HepG2 (cell line): ENCODE measurements around the gene NDUFV1. TPM values are rescaled to one million over a fixed set of nuclear protein-coding genes. Genes with fewer than 3 reads are reported as not detected.

Source experiments
- AKAP8 ChIP-seq: sonication (generic); formaldehyde crosslinking; IDR thresholded peaks from 2 replicates; pipeline ENCODE4 v1.5.1; 2020; ENCODE audit warnings: mild to moderate bottlenecking, missing genetic modification reagents
- ASH2L ChIP-seq: fragments of 300-600, 200-600 bp; sonication (generic); IDR thresholded peaks from 2 replicates; pipeline ENCODE4 v1.7.0; 2017; ENCODE audit warnings: low read depth, mild to moderate bottlenecking, moderate library complexity, mixed read lengths, low read length; ENCODE audit not compliant: insufficient read length
- ATM ChIP-seq: fragments of 450-650 bp; IDR thresholded peaks from 2 replicates; pipeline ENCODE4 v1.7.1; 2017; ENCODE audit warnings: mild to moderate bottlenecking, borderline replicate concordance
- ESRRA ChIP-seq: sonication (generic); formaldehyde crosslinking; IDR thresholded peaks from 2 replicates; pipeline ENCODE4 v1.5.1; 2020; ENCODE audit warnings: mild to moderate bottlenecking, low read depth, missing genetic modification reagents
- HNRNPK ChIP-seq: fragments of 200-400 bp; formaldehyde crosslinking; IDR thresholded peaks from 2 replicates; pipeline ENCODE4 v1.6.1; 2018; ENCODE audit warnings: low read length, low read depth, moderate library complexity, mild to moderate bottlenecking; ENCODE audit not compliant: poor library complexity, severe bottlenecking
- KDM6A ChIP-seq: IDR thresholded peaks from 2 replicates; pipeline ENCODE4 v1.6.1; 2016; ENCODE audit warnings: low read depth
- NFE2L2 ChIP-seq: fragments of 150-350 bp; IDR thresholded peaks from 2 replicates; pipeline ENCODE4 v1.6.1; 2014; ENCODE audit warnings: low read length
- RORA ChIP-seq: sonication (generic); formaldehyde crosslinking; IDR thresholded peaks from 2 replicates; pipeline ENCODE4 v1.5.0; 2020; ENCODE audit warnings: mild to moderate bottlenecking, missing genetic modification reagents, moderate library complexity
- SAP130 ChIP-seq: IDR thresholded peaks from 2 replicates; pipeline ENCODE4 v1.6.1; 2016; ENCODE audit warnings: low read depth
- SNAPC5 ChIP-seq: sonication (generic); formaldehyde crosslinking; IDR thresholded peaks from 2 replicates; pipeline ENCODE4 v1.8.1; 2023; ENCODE audit warnings: mild to moderate bottlenecking, missing genetic modification reagents, borderline replicate concordance
- SP2 ChIP-seq: sonication (generic); formaldehyde crosslinking; IDR thresholded peaks from 2 replicates; pipeline ENCODE4 v1.5.1; 2020; ENCODE audit warnings: mild to moderate bottlenecking, missing genetic modification reagents
- SRSF9 ChIP-seq: fragments of 200-400 bp; formaldehyde crosslinking; IDR thresholded peaks from 2 replicates; pipeline ENCODE4 v1.6.1; 2018; ENCODE audit warnings: borderline replicate concordance, mild to moderate bottlenecking, low read depth, low read length; ENCODE audit not compliant: insufficient read depth, poor library complexity, severe bottlenecking
- ZBTB49 ChIP-seq: sonication (generic); formaldehyde crosslinking; IDR thresholded peaks from 2 replicates; pipeline ENCODE4 v1.4.0; 2020; ENCODE audit warnings: missing genetic modification reagents, borderline replicate concordance
- ZFX ChIP-seq: sonication (generic); formaldehyde crosslinking; IDR thresholded peaks from 2 replicates; pipeline ENCODE4 v1.4.0; 2020; ENCODE audit warnings: mild to moderate bottlenecking, low read depth, missing genetic modification reagents, moderate library complexity
- ZNF232 ChIP-seq: sonication (generic); formaldehyde crosslinking; IDR thresholded peaks from 2 replicates; pipeline ENCODE4 v1.4.0; 2020; ENCODE audit warnings: missing genetic modification reagents, borderline replicate concordance
- ZNF432 ChIP-seq: sonication (generic); formaldehyde crosslinking; IDR thresholded peaks from 2 replicates; pipeline ENCODE4 v1.5.0; 2020; ENCODE audit warnings: missing genetic modification reagents, mild to moderate bottlenecking, borderline replicate concordance
- ZNF703 ChIP-seq: sonication (generic); formaldehyde crosslinking; IDR thresholded peaks from 2 replicates; pipeline ENCODE4 v1.5.1; 2020; ENCODE audit warnings: missing genetic modification reagents, mild to moderate bottlenecking, moderate library complexity, borderline replicate concordance
- ZUFSP ChIP-seq: sonication (generic); formaldehyde crosslinking; IDR thresholded peaks from 2 replicates; pipeline ENCODE4 v1.9.0; 2021; ENCODE audit warnings: missing genetic modification reagents, mild to moderate bottlenecking, borderline replicate concordance
- ZZZ3 ChIP-seq: sonication (generic); formaldehyde crosslinking; IDR thresholded peaks from 2 replicates; pipeline ENCODE4 v1.4.0; 2020; ENCODE audit warnings: missing genetic modification reagents, mild to moderate bottlenecking, borderline replicate concordance
- polyA plus RNA-seq, 8 experiments: library from polyadenylated mRNA; depleted of rRNA in 3 of 8; stranded (reverse) in 7 of 8; unstranded in 1 of 8; fragments of >200 nt; fragmentation: Illumina TruSeq in 4 of 8; extraction: Trizol in 4 of 8; gene quantifications; 2 replicates each; pipeline versions ENCODE4 v1.2.1 to v1.2.3, GENCODE V29; 2011 to 2016; ENCODE audit warnings: low read depth in 4 of 8, missing spikeins in 1 of 8, mixed read lengths in 1 of 8; ENCODE audit not compliant: insufficient read depth in 1 of 8
- total RNA-seq, 5 experiments: library from RNA; depleted of rRNA; stranded (reverse); fragments of >200 nt; fragmentation: Illumina TruSeq; extraction: Trizol; gene quantifications; 2 replicates each; pipeline ENCODE4 v1.2.3, GENCODE V29; 2016; ENCODE audit warnings: low read depth in 1 of 5
- TF ChIP-seq, protein P1 (sequence below): sonication (generic); formaldehyde crosslinking; IDR thresholded peaks from 2 replicates; pipeline ENCODE4 v1.5.0; 2020; ENCODE audit warnings: mild to moderate bottlenecking, missing genetic modification reagents
- TF ChIP-seq, protein P2 (sequence below): sonication (generic); formaldehyde crosslinking; IDR thresholded peaks from 2 replicates; pipeline ENCODE4 v1.9.0; 2021; ENCODE audit warnings: missing genetic modification reagents, borderline replicate concordance

The NDUFV1 gene
- total and polyA plus RNA-seq, 2 of the 13 experiments (the other 11 are each of a cell fraction or from before 2014, with no cell fraction given): 88.9 to 137 TPM

DNA sequence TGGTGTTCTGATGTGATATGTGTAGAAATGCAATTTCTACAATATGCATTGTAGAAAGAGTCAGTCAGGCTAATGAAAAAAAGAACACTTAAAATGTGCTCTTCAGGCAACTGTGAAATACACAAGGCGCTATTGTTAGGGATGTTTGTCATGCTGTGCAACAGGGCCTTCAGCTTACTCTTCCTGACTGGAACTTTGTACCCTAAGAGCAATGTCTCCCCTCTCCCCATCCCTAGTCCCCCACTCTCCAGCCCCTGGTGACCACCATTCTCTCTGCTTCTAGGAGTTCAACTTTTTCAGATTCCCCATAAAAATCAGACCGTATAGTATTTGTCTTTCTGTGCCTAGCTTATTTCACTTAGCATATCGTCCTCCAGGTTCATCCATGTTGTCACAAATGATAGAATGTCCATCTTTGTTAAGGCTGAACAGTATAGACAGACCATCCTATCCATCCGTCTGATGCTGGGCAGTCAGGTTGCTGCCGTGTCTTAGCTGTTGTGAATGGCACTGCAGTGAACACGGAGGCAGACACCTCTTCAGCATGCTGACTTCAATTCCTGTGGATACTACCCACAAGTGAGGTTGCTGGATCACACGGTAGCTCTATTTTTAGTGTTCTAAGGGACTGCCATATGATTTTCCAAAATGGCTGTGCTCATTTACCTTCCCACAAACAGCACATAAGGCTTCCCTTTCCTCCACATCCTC is 10.7 kb downstream of the NDUFV1 start (continued):
- TF ChIP-seq ATM: no peak
- TF ChIP-seq AKAP8 (CRISPR knock-in tag): no peak
- 0 out of 2 replicates have a peak, but pooled peaks have one; percentile 27 for TF ChIP-seq ZFX (CRISPR knock-in tag)
- TF ChIP-seq HNRNPK: peak; percentile 26
- no peak for TF ChIP-seq NFE2L2
- TF ChIP-seq ZNF703: no peak
- no peak for TF ChIP-seq SRSF9
- TF ChIP-seq ZNF232 (CRISPR knock-in tag): no peak
- TF ChIP-seq, protein P1, sequence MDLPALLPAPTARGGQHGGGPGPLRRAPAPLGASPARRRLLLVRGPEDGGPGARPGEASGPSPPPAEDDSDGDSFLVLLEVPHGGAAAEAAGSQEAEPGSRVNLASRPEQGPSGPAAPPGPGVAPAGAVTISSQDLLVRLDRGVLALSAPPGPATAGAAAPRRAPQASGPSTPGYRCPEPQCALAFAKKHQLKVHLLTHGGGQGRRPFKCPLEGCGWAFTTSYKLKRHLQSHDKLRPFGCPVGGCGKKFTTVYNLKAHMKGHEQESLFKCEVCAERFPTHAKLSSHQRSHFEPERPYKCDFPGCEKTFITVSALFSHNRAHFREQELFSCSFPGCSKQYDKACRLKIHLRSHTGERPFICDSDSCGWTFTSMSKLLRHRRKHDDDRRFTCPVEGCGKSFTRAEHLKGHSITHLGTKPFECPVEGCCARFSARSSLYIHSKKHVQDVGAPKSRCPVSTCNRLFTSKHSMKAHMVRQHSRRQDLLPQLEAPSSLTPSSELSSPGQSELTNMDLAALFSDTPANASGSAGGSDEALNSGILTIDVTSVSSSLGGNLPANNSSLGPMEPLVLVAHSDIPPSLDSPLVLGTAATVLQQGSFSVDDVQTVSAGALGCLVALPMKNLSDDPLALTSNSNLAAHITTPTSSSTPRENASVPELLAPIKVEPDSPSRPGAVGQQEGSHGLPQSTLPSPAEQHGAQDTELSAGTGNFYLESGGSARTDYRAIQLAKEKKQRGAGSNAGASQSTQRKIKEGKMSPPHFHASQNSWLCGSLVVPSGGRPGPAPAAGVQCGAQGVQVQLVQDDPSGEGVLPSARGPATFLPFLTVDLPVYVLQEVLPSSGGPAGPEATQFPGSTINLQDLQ (CRISPR knock-in tag): no peak
- peak; percentile 54; the same call in 1 of the 2 replicates for TF ChIP-seq SAP130 (CRISPR knock-in tag)
- no peak for TF ChIP-seq ZNF432 (CRISPR knock-in tag)
- TF ChIP-seq ZZZ3 (CRISPR knock-in tag): no peak
- no peak for TF ChIP-seq ZUFSP (CRISPR knock-in tag)
- no peak for TF ChIP-seq KDM6A (CRISPR knock-in tag)
- peak; percentile 7 for TF ChIP-seq ASH2L
- no peak for TF ChIP-seq RORA (CRISPR knock-in tag)
- TF ChIP-seq SNAPC5 (CRISPR knock-in tag): no peak
- TF ChIP-seq SP2 (CRISPR knock-in tag): no peak
- TF ChIP-seq ESRRA (CRISPR knock-in tag): no peak
- TF ChIP-seq, protein P2, sequence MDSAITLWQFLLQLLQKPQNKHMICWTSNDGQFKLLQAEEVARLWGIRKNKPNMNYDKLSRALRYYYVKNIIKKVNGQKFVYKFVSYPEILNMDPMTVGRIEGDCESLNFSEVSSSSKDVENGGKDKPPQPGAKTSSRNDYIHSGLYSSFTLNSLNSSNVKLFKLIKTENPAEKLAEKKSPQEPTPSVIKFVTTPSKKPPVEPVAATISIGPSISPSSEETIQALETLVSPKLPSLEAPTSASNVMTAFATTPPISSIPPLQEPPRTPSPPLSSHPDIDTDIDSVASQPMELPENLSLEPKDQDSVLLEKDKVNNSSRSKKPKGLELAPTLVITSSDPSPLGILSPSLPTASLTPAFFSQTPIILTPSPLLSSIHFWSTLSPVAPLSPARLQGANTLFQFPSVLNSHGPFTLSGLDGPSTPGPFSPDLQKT (CRISPR knock-in tag): no peak
- no peak for TF ChIP-seq ZBTB49 (CRISPR knock-in tag)
